IPS-18c (cell line): ENCODE results near the gene NACC1.

Experiments used
- H3K4me3 ChIP-seq: 2 replicates; pipeline ENCODE4 v1.7.0; 2013; ENCODE audit warnings: low read depth, mild to moderate bottlenecking, low read length, moderate library complexity; ENCODE audit not compliant: insufficient read depth
- H3K9me3 ChIP-seq: one replicate; pipeline ENCODE4 v1.6.1; 2013; ENCODE audit warnings: mild to moderate bottlenecking, low read length, moderate library complexity; ENCODE audit not compliant: control insufficient read depth, insufficient read depth

Gene NACC1

GRCh38 chr19:13104848-13105711 is 13.0 kb upstream of the NACC1 start:
- H3K4me3 ChIP-seq = no peak overlapping the region
- H3K9me3 ChIP-seq = no peaks in the 10 kb centered on the region

GRCh38 chr19:13109361-13110098 is 8.5 kb upstream of the NACC1 start:
- no peak overlapping the region for H3K4me3 ChIP-seq

GRCh38 chr19:13110099-13110610 is 7.9 kb upstream of the NACC1 start:
- H3K4me3 ChIP-seq = no peak overlapping the region
- no peaks in the 10 kb centered on the region for H3K9me3 ChIP-seq

More at GRCh38 chr19:13109361-13110098, 8.5 kb upstream of the NACC1 start:
- no peaks in the 10 kb centered on the region for H3K9me3 ChIP-seq

- no peaks in the 10 kb centered on the region for H3K9me3 ChIP-seq
- H3K4me3 ChIP-seq = no peak overlapping the region
These were observed 5.5 kb upstream of the NACC1 start for GRCh38 chr19:13112555-13112954.

GRCh38 chr19:13115936-13116281 is 2.2 kb upstream of the NACC1 start:
- Histone ChIP-seq H3K4me3 (peak overlapping the region; percentile 89), H3K9me3 (peaks cover 3% of the 10 kb centered on the region)

GRCh38 chr19:13116282-13117175 is 1.5 kb upstream of the NACC1 start, which contains the start of gene TRMT1:
TSS of gene TRMT1 (minus strand) at chr19:13116740. CDS start at chr19:13116399, 341 bp downstream.
- H3K9me3 ChIP-seq = peaks cover 3% of the 10 kb centered on the region
- peak within 1 kb of the TSS; percentile 89 for H3K4me3 ChIP-seq

GRCh38 chr19:13117176-13117771 is 790 bp upstream of the NACC1 start:
- peak overlapping the region; percentile 89; the same call in 1 of the 2 replicates for H3K4me3 ChIP-seq

DNA sequence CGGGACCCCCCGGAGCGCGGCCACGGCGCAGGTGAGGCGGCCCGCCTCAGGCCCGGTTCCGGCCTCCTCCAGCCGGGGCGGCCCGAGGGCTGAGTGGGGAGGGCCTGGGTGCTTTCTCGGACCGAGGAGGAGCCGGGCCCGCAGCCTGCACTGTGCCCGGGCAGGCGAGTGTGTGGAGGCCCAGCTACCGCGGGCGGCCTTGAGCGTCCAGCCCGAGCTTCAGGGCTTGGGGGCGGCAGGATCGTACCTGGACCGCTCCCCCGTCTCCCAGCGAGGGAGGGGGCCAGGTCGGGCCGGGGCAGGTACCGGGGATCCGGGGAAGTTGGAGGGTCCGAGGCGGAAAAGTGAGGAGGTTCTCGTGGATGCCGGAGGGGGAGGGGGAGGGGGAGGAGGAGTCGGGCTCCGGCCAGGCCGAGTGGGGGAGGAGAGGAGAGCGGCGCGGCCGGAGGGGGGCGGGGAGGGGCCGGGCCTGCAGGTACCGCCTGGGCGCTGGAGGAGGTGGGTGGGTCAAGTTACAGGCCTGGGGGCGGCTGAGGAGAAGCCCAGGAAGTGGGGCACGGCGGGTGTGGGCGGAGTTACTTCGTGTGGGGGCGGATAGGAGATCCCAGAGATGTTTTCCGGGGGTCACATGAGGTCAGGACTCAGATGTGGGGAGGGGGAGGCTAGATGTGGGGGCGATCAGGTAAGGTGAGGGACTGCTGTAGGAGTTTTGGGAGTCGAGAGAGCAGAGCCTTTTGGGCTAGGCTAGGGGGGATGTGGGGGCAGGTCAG is 545 bp downstream of the NACC1 start:
- Histone ChIP-seq H3K9me3 (peaks cover 3% of the 10 kb centered on the region), H3K4me3 (peak overlapping the region; percentile 100)

More at GRCh38 chr19:13117176-13117771, 790 bp upstream of the NACC1 start:
- peaks cover 3% of the 10 kb centered on the region for H3K9me3 ChIP-seq

DNA sequence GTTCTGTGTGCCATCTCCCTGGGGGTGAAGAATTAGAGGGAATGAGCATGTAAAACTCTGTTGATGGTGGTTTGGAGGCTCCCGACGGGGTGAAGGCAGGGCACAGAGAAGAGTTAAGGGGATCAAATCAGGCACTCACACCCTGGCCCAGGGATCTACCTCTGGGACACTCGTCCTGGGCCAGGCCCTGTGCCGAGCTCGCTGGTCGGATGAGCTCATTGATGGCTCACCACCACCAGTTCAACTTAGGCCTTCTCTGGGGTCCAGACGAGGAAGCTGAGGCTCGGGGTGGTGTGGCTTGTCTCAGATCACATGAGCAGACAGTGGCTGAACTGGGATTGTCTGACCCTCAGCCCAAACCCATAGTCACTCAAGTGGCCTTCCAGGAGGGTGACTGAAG is 1.6 kb downstream of the NACC1 start:
- Histone ChIP-seq H3K4me3 (peak overlapping the region; percentile 100), H3K9me3 (peaks cover 3% of the 10 kb centered on the region)

- peak overlapping the region; percentile 38 for H3K4me3 ChIP-seq
- peaks cover 3% of the 10 kb centered on the region for H3K9me3 ChIP-seq
These were observed 2.0 kb downstream of the NACC1 start for GRCh38 chr19:13120031-13120430.

DNA sequence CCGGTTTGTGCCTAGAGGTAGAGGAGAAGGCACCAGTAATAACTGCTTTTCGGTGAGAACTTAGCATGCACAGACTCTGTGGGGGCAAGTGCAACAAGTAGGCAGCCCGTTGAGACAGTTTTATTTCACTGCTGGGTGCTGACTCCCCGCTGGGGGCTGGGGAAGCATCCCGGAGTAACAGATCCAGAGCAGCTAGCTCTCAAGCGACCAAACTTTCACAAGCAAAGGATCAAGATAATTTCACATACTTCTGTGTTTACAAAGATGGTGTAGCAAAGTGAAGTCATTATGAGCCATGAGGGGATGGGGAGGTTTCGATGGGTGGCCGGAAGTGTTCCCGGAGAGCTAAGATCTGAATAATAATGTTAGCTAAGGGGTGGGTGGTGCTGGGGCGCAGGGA is 2.8 kb downstream of the NACC1 start:
- Histone ChIP-seq H3K9me3 (peaks cover 5% of the 10 kb centered on the region), H3K4me3 (peak overlapping the region; percentile 38)

DNA sequence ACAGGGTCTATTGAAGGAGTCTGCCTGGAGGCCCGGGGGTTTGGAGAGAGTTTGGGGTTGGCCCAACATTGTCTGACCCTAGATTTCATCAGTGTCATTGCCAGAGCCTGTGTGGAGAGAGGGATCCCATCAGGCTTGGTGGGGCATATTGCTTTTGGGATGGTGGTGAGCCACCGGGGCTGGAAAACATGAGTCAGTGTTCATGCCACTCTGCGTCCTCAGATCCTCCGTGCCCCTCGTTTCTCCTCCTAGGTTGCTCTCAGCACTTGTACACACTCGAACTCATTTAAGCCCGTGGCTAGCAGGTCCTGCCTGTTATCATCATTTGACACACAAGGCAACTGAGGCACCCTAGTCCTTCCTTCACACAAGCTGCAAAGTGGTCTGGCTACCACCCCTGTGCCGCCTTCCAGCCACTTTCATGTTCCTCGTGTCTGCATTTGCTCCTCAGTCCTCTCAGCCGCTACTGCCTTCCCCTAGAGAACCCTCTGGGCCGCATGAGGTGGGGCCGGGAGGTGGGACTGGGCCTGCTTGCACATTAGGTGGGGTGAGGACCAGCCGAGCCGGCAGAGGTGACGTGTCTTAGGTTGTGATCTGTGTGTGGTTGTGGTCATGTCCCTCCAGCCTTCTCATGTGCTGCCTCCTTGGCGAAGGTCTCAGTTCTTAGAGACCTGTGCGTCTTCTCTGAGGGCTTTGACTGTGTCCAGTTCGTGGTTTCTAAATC is 3.6 kb downstream of the NACC1 start:
- H3K4me3 ChIP-seq = no peak overlapping the region
- peaks cover 5% of the 10 kb centered on the region for H3K9me3 ChIP-seq

DNA sequence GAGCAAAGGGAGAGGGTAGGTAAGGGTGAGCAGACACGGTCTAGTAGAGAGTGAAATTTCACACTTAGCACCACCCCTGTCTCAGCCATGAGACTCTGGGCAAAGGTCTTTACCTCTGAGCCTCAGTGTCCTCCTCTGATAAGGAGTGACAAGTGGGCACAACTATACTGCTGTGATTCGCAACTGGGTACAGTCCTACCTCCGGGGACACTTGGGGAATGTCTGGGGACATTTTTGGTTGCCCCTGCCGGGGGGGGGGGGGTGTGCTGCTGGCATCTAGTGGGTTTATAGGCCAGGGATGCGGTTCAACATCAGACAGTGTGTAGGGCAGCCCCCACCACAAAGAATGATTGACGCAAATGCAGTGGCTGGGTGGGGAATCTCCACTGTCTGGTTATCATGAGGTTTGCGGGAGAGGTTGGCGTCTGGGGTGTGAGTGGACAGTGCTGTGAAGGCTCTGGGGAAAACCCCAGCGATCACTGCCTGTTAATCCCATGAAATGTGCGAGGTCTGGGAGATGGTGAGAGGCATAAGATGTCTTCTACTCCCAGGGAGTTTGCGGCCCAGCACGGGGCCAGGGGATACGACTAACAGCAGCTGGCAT is 4.3 kb downstream of the NACC1 start:
- H3K4me3 ChIP-seq = no peak overlapping the region
- H3K9me3 ChIP-seq = peaks cover 5% of the 10 kb centered on the region

GRCh38 chr19:13122980-13123957 is 5.2 kb downstream of the NACC1 start:
- no peak overlapping the region for H3K4me3 ChIP-seq
- H3K9me3 ChIP-seq = peaks cover 5% of the 10 kb centered on the region
